Measurements from ENCODE around the gene RASA1.

RASA1 gene

GRCh38 chr5:87438231-87438630 lies 170.5 kb downstream of the RASA1 start:
- no peak overlapping the region for H3K4me2 ChIP-seq (ENCODE audit: low read length)
- H3K36me3 ChIP-seq (ENCODE audit: control insufficient read depth, low read length): no peaks in the 10 kb centered on the region
- TF ChIP-seq CTCF (IDR thresholded peaks at IDR 0.05; ENCODE audit: low read depth, low read length, poor library complexity, severe bottlenecking) (no peak), EZH2phosphoT487 (IDR thresholded peaks at IDR 0.05; ENCODE audit: borderline replicate concordance, low read length) (no peak)
- H3K27me3 ChIP-seq (ENCODE audit: control insufficient read depth, low read length): no peaks in the 10 kb centered on the region
- no peak overlapping the region for H3K4me3 ChIP-seq (ENCODE audit: low read length)
- H3K79me2 ChIP-seq (ENCODE audit: control insufficient read depth, low read length): no peaks in the 10 kb centered on the region
- no peaks in the 10 kb centered on the region for H3K9me3 ChIP-seq (ENCODE audit: control insufficient read depth, insufficient read depth, low read length)
- no peaks in the 10 kb centered on the region for H3F3A ChIP-seq (ENCODE audit: control insufficient read depth, insufficient read depth)
- H4K20me1 ChIP-seq (ENCODE audit: control insufficient read depth, insufficient read depth, low read depth, low read length): no peaks in the 10 kb centered on the region
- H3K4me1 ChIP-seq (ENCODE audit: control insufficient read depth, low read length): no peaks in the 10 kb centered on the region
- no peaks in the 10 kb centered on the region for H3K9me2 ChIP-seq (replicated peaks; ENCODE audit: control insufficient read depth, low read length)
- H3K27ac ChIP-seq (ENCODE audit: low read depth, low read length): no peak overlapping the region

Data from DOHH2 (cell line).